ENCODE data around the gene SPX.

SPX gene

GRCh38 chr12:21526053-21526452, at the start of gene SPX:
SPX (plus strand) TSS chr12:21526296; CDS start chr12:21526473, 177 bp downstream.
- H3K4me3 ChIP-seq (ENCODE audit: low read depth, low read length), result peak within 1 kb of the TSS; percentile 86
- no peaks in the 10 kb centered on the region for H3K9me3 ChIP-seq (ENCODE audit: control insufficient read depth, insufficient read depth, low read length)
- no peak within 1 kb of the TSS for H3K27ac ChIP-seq (ENCODE audit: low read depth, low read length)
- no peaks in the 10 kb centered on the region for H3K36me3 ChIP-seq (ENCODE audit: control insufficient read depth, insufficient read depth, low read length)
- peaks cover 56% of the 10 kb centered on the region for H3K27me3 ChIP-seq (ENCODE audit: control insufficient read depth, insufficient read depth, low read length)
- H3K4me1 ChIP-seq (ENCODE audit: control insufficient read depth, insufficient read depth, low read length), result 0 out of 2 replicates have a peak, but pooled peaks cover 5% of the 10 kb centered on the region
- no peak within 1 kb of the TSS for H3K9ac ChIP-seq (ENCODE audit: low read depth, low read length)

- Histone ChIP-seq H3K4me3 (ENCODE audit: low read depth, low read length) (no peak overlapping the region), H3K9ac (ENCODE audit: low read depth, low read length) (no peak overlapping the region), H3K4me1 (ENCODE audit: control insufficient read depth, insufficient read depth, low read length) (no peaks in the 10 kb centered on the region), H3K36me3 (ENCODE audit: control insufficient read depth, insufficient read depth, low read length) (peaks cover 88% of the 10 kb centered on the region), H3K27me3 (ENCODE audit: control insufficient read depth, insufficient read depth, low read length) (no peaks in the 10 kb centered on the region), H3K27ac (ENCODE audit: low read depth, low read length) (no peak overlapping the region), H3K9me3 (ENCODE audit: control insufficient read depth, insufficient read depth, low read length) (no peaks in the 10 kb centered on the region)
Measured at GRCh38 chr12:21476949-21477348, 49.1 kb upstream of the SPX start.

DNA sequence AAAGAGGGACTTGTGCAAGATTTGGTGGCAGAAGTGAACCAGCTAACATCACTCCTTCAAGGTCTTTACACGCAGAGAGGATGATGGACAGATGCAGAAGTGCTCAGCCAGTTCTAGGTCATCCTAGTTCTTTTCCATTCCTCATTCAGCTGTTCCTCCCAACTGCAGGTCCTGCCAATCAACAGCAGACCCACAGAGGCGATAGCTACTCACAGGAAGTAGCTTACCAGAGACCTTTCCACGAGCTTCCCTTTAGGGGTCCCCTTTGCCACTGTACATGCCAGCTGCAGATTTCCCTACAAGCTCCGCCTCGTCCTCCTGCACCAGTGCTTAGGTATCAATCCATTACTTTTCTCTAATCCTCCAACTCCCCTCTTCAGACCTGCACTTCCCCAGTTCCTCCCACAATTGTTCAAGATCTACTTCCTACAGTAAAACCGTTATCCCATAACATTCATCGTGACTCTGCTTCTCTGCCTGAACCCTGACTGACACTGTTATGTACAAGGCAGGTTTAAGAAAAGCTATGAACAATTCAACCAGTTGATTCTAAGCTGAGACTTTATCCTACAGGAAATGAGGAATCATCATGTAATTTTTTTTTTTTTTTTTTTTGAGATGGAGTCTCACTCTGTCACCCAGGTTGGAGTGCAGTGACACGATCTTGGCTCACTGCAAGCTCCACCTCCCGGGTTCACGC, 47.2 kb upstream of the SPX start:
- no peak overlapping the region; the same call in 1 of the 2 replicates for H3K9ac ChIP-seq (ENCODE audit: low read depth, low read length)
- H3K27ac ChIP-seq (ENCODE audit: low read depth, low read length), result no peak overlapping the region
- H3K36me3 ChIP-seq (ENCODE audit: control insufficient read depth, insufficient read depth, low read length), result peaks cover 86% of the 10 kb centered on the region
- H3K9me3 ChIP-seq (ENCODE audit: control insufficient read depth, insufficient read depth, low read length), result no peaks in the 10 kb centered on the region
- no peak overlapping the region for H3K4me3 ChIP-seq (ENCODE audit: low read depth, low read length)
- no peaks in the 10 kb centered on the region for H3K4me1 ChIP-seq (ENCODE audit: control insufficient read depth, insufficient read depth, low read length)
- H3K27me3 ChIP-seq (ENCODE audit: control insufficient read depth, insufficient read depth, low read length), result no peaks in the 10 kb centered on the region

DNA sequence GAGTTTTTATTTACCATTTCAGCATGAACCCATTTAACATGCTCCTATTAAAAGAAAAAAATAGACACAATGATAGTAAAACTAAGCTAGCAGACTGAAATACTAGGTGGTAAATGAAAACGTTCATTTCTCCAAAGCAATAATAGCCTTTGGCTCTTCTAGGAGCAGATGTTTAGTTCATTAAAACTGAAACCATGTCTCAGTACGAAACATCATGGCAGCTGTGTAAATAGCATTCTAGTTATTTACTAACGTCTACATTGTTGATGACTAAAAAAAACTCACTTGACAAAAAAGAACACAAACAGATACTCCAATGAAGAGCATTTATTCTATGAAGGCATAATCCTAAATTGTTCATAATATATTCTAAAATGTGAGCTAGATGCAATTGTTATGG, 42.6 kb upstream of the SPX start:
- H3K9ac ChIP-seq (ENCODE audit: low read depth, low read length), result no peak overlapping the region

GRCh38 chr12:21485998-21486397, 40.1 kb upstream of the SPX start:
- Histone ChIP-seq H3K36me3 (ENCODE audit: control insufficient read depth, insufficient read depth, low read length) (peaks cover 57% of the 10 kb centered on the region), H3K4me1 (ENCODE audit: control insufficient read depth, insufficient read depth, low read length) (no peaks in the 10 kb centered on the region), H3K27ac (ENCODE audit: low read depth, low read length) (no peak overlapping the region), H3K4me3 (ENCODE audit: low read depth, low read length) (no peak overlapping the region), H3K9me3 (ENCODE audit: control insufficient read depth, insufficient read depth, low read length) (no peaks in the 10 kb centered on the region), H3K9ac (ENCODE audit: low read depth, low read length) (no peak overlapping the region), H3K27me3 (ENCODE audit: control insufficient read depth, insufficient read depth, low read length) (no peaks in the 10 kb centered on the region)

More for the DNA sequence above, 42.6 kb upstream of the SPX start:
- no peaks in the 10 kb centered on the region for H3K9me3 ChIP-seq (ENCODE audit: control insufficient read depth, insufficient read depth, low read length)
- H3K27me3 ChIP-seq (ENCODE audit: control insufficient read depth, insufficient read depth, low read length), result no peaks in the 10 kb centered on the region
- H3K27ac ChIP-seq (ENCODE audit: low read depth, low read length), result no peak overlapping the region
- peaks cover 60% of the 10 kb centered on the region for H3K36me3 ChIP-seq (ENCODE audit: control insufficient read depth, insufficient read depth, low read length)
- no peaks in the 10 kb centered on the region for H3K4me1 ChIP-seq (ENCODE audit: control insufficient read depth, insufficient read depth, low read length)
- no peak overlapping the region for H3K4me3 ChIP-seq (ENCODE audit: low read depth, low read length)

DNA sequence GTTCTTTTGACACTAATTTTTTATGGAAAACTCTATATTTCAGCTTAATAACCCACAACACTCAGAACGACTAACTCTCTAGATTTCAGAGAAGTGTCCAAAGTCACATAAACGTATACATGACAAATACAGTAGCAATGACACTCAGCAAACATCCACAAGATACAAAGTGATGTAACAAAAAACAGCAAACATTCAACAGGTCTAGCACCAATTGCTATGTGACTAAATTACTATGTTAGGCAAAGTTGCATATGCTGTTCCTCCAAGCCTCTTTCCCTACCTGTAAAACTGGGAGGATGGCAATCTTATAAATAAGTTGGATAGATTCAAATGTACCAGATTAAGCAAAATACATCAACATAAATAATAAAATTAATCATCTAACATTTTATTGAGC, 26.3 kb upstream of the SPX start:
- no peak overlapping the region for H3K27ac ChIP-seq (ENCODE audit: low read depth, low read length)
- 0 out of 2 replicates have a peak overlapping the region, but pooled peaks have one; percentile 81 for H3K4me3 ChIP-seq (ENCODE audit: low read depth, low read length)
- H3K4me1 ChIP-seq (ENCODE audit: control insufficient read depth, insufficient read depth, low read length), result peaks cover 9% of the 10 kb centered on the region
- H3K9ac ChIP-seq (ENCODE audit: low read depth, low read length), result no peak overlapping the region
- no peaks in the 10 kb centered on the region for H3K27me3 ChIP-seq (ENCODE audit: control insufficient read depth, insufficient read depth, low read length)
- H3K9me3 ChIP-seq (ENCODE audit: control insufficient read depth, insufficient read depth, low read length), result no peaks in the 10 kb centered on the region
- peaks cover 41% of the 10 kb centered on the region for H3K36me3 ChIP-seq (ENCODE audit: control insufficient read depth, insufficient read depth, low read length)

GRCh38 chr12:21500786-21501257, 25.3 kb upstream of the SPX start:
- Histone ChIP-seq H3K36me3 (ENCODE audit: control insufficient read depth, insufficient read depth, low read length) (peaks cover 32% of the 10 kb centered on the region), H3K9me3 (ENCODE audit: control insufficient read depth, insufficient read depth, low read length) (no peaks in the 10 kb centered on the region), H3K27me3 (ENCODE audit: control insufficient read depth, insufficient read depth, low read length) (no peaks in the 10 kb centered on the region), H3K4me3 (ENCODE audit: low read depth, low read length) (peak overlapping the region; percentile 81), H3K9ac (ENCODE audit: low read depth, low read length) (peak overlapping the region; percentile 68), H3K4me1 (ENCODE audit: control insufficient read depth, insufficient read depth, low read length) (peaks cover 9% of the 10 kb centered on the region), H3K27ac (ENCODE audit: low read depth, low read length) (peak overlapping the region; percentile 88)

- H3K4me3 ChIP-seq (ENCODE audit: low read depth, low read length), result peak within 1 kb of the TSS; percentile 81
- peak within 1 kb of the TSS; percentile 84 for H3K9ac ChIP-seq (ENCODE audit: low read depth, low read length)
- no peaks in the 10 kb centered on the region for H3K9me3 ChIP-seq (ENCODE audit: control insufficient read depth, insufficient read depth, low read length)
- peaks cover 9% of the 10 kb centered on the region for H3K4me1 ChIP-seq (ENCODE audit: control insufficient read depth, insufficient read depth, low read length)
- peak within 1 kb of the TSS; percentile 89 for H3K27ac ChIP-seq (ENCODE audit: low read depth, low read length)
- no peaks in the 10 kb centered on the region for H3K27me3 ChIP-seq (ENCODE audit: control insufficient read depth, insufficient read depth, low read length)
- peaks cover 25% of the 10 kb centered on the region for H3K36me3 ChIP-seq (ENCODE audit: control insufficient read depth, insufficient read depth, low read length)
Measured at GRCh38 chr12:21501258-21502163, 24.6 kb upstream of the SPX start, which contains the start of the genes GOLT1B and RECQL. GOLT1B (plus strand) TSS chr12:21501789; CDS start chr12:21501924, 135 bp downstream. RECQL (minus strand) TSS chr12:21501635; CDS start chr12:21499570, 2,065 bp downstream.

DNA sequence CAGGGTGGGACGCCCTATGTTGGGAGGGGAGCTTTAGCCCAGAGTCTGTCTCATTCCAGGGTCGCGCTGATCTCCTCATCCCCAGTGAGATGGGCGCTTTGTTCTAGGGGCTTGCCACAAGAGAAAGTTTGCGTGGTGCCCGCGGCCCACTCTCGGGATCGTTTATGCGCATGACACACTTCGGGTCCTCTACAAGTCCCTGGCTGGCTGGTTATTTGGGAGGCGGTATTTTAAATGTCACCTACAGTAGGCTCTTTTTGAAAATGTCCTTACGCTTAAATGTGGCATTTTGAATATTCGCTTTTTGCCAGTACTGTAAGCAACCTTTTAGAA, 24.0 kb upstream of the SPX start:
- peaks cover 19% of the 10 kb centered on the region for H3K36me3 ChIP-seq (ENCODE audit: control insufficient read depth, insufficient read depth, low read length)
- H3K9ac ChIP-seq (ENCODE audit: low read depth, low read length), result peak overlapping the region; percentile 84
- peak overlapping the region; percentile 81 for H3K4me3 ChIP-seq (ENCODE audit: low read depth, low read length)
- H3K27me3 ChIP-seq (ENCODE audit: control insufficient read depth, insufficient read depth, low read length), result no peaks in the 10 kb centered on the region
- H3K4me1 ChIP-seq (ENCODE audit: control insufficient read depth, insufficient read depth, low read length), result peaks cover 9% of the 10 kb centered on the region
- H3K27ac ChIP-seq (ENCODE audit: low read depth, low read length), result peak overlapping the region; percentile 89
- no peaks in the 10 kb centered on the region for H3K9me3 ChIP-seq (ENCODE audit: control insufficient read depth, insufficient read depth, low read length)

DNA sequence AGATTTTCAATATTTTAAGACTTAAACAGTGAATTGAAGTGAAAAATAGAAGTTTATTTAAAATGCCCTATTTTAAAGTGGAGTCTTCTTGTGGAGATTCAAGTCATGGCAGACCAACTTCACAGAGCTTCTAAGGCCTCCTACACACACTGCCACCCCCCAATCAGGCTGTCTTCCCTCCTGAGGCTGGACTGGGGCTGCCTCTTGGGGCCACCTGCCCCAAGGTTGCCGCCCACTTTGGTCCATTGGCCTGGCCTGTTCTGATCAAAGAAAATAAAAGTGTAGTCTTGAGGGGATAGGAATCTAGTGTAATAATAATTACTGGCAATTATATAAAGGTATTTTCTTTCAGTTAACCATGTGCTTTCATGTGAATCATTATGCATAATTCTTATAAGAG, 23.2 kb upstream of the SPX start:
- Histone ChIP-seq H3K9me3 (ENCODE audit: control insufficient read depth, insufficient read depth, low read length) (no peaks in the 10 kb centered on the region), H3K27ac (ENCODE audit: low read depth, low read length) (no peak overlapping the region), H3K36me3 (ENCODE audit: control insufficient read depth, insufficient read depth, low read length) (peaks cover 16% of the 10 kb centered on the region), H3K4me1 (ENCODE audit: control insufficient read depth, insufficient read depth, low read length) (peaks cover 9% of the 10 kb centered on the region), H3K4me3 (ENCODE audit: low read depth, low read length) (peak overlapping the region; percentile 81), H3K9ac (ENCODE audit: low read depth, low read length) (peak overlapping the region; percentile 84; the same call in 1 of the 2 replicates), H3K27me3 (ENCODE audit: control insufficient read depth, insufficient read depth, low read length) (no peaks in the 10 kb centered on the region)
